Left lung (tissue), 10 donors: ENCODE results near the gene URI1. TPM values are rescaled to one million over a fixed set of nuclear protein-coding genes. Genes with fewer than 3 reads are reported as not detected.

Source experiments
- ATAC-seq: fragments of 200-7000 bp; cut with Tn5 transposase; one replicate; pipeline ENCODE4 v1.9.1; 2020; ENCODE audit warnings: moderate library complexity
- DNase-seq, 4 donors: peaks; one replicate each; pipeline ENCODE4 v3.0.0-alpha.2; 2013 to 2020
- H3K27ac ChIP-seq, 2 donors: fragments of 200-600 bp; sonication (generic) in 1 of 2; one replicate each; pipeline versions ENCODE4 v1.5.0 to v1.8.0; 2020 to 2021
- H3K27me3 ChIP-seq, 2 donors: fragments of 200-600 bp; sonication (generic) in 1 of 2; one replicate each; pipeline versions ENCODE4 v1.5.0 to v1.8.0; 2020 to 2021
- H3K36me3 ChIP-seq, 2 donors: fragments of 200-600 bp; sonication (generic) in 1 of 2; one replicate each; pipeline versions ENCODE4 v1.5.0 to v1.8.0; 2020 to 2021
- H3K4me1 ChIP-seq, 2 donors: fragments of 200-600 bp; one replicate each; pipeline ENCODE4 v1.8.0; 2021
- H3K4me3 ChIP-seq, 2 donors: fragments of 200-600 bp; sonication (generic) in 1 of 2; one replicate each; pipeline versions ENCODE4 v1.5.0 to v1.8.0; 2020 to 2021; ENCODE audit warnings: mild to moderate bottlenecking in 1 of 2
- H3K9me3 ChIP-seq, 2 donors: fragments of 200-600 bp; sonication (generic) in 1 of 2; one replicate each; pipeline versions ENCODE4 v1.5.0 to v1.8.0; 2020 to 2021
- intact Hi-C, 2 donors: fragments of 100-400 bp; cut with DNase I; formaldehyde crosslinking; loops; one replicate each; pipeline versions ENCODE4 v1.11.2 to v1.14.2; 2022
- polyA plus RNA-seq, 6 donors: library from polyadenylated mRNA; unstranded; fragments of 120-200 nt; gene quantifications; one replicate each; pipeline ENCODE4 v1.2.1, GENCODE V29; 2013; ENCODE audit not compliant: insufficient read length in 6 of 6
- total RNA-seq, 2 donors: library from RNA; stranded (reverse); fragmentation: NEBNext Ultra II Directional; extraction: Animal tissue kit (Norgen Biotek cat#: 25700); gene quantifications; one replicate each; pipeline ENCODE4 v1.2.1, GENCODE V29; 2021
- TF ChIP-seq, protein P1 (sequence below), 2 donors: fragments of 200-600 bp; sonication (generic) in 1 of 2; IDR thresholded peaks; one replicate each; pipeline versions ENCODE4 v1.5.0 to v1.8.0; 2021; ENCODE audit warnings: antibody characterized with exemption in 2 of 2
- donor health status: DM: no; HTN: yes; CAD: no.
- donor health status: DM: no; HTN: no; CAD: no.

URI1 gene
- total and polyA plus RNA-seq, 8 donors: 36.3 to 104 (median 97.2) TPM

- no peak overlapping the region for H3K27ac ChIP-seq
- intact Hi-C loops: no loop called here
- ATAC-seq (no peak), DNase-seq (peak in 1 of 4 donors; percentile 34)
- TF ChIP-seq, protein P1, sequence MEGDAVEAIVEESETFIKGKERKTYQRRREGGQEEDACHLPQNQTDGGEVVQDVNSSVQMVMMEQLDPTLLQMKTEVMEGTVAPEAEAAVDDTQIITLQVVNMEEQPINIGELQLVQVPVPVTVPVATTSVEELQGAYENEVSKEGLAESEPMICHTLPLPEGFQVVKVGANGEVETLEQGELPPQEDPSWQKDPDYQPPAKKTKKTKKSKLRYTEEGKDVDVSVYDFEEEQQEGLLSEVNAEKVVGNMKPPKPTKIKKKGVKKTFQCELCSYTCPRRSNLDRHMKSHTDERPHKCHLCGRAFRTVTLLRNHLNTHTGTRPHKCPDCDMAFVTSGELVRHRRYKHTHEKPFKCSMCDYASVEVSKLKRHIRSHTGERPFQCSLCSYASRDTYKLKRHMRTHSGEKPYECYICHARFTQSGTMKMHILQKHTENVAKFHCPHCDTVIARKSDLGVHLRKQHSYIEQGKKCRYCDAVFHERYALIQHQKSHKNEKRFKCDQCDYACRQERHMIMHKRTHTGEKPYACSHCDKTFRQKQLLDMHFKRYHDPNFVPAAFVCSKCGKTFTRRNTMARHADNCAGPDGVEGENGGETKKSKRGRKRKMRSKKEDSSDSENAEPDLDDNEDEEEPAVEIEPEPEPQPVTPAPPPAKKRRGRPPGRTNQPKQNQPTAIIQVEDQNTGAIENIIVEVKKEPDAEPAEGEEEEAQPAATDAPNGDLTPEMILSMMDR (IDR thresholded peaks at IDR 0.05): no peak
- no peaks in the 10 kb centered on the region for H3K36me3 ChIP-seq
- no peaks in the 10 kb centered on the region for H3K9me3 ChIP-seq
- no peaks in the 10 kb centered on the region for H3K27me3 ChIP-seq
- no peak overlapping the region for H3K4me3 ChIP-seq
- peaks cover 0 to 3% of the 10 kb centered on the region in 2 donors for H3K4me1 ChIP-seq
Observed at GRCh38 chr19:30049846-30050667, 108.0 kb downstream of the URI1 start.

- H3K36me3 ChIP-seq: no peaks in the 10 kb centered on the region
- intact Hi-C loops: no loop called here
- H3K9me3 ChIP-seq: no peaks in the 10 kb centered on the region
- no peak for DNase-seq
- no peak overlapping the region for H3K27ac ChIP-seq
- no peak overlapping the region for H3K4me3 ChIP-seq
- no peaks in the 10 kb centered on the region for H3K27me3 ChIP-seq
- TF ChIP-seq, protein P1 (IDR thresholded peaks at IDR 0.05): no peak
- H3K4me1 ChIP-seq: no peaks in the 10 kb centered on the region
- no peak for ATAC-seq
Observed at GRCh38 chr19:30052122-30053075, 110.4 kb downstream of the URI1 start.

DNA sequence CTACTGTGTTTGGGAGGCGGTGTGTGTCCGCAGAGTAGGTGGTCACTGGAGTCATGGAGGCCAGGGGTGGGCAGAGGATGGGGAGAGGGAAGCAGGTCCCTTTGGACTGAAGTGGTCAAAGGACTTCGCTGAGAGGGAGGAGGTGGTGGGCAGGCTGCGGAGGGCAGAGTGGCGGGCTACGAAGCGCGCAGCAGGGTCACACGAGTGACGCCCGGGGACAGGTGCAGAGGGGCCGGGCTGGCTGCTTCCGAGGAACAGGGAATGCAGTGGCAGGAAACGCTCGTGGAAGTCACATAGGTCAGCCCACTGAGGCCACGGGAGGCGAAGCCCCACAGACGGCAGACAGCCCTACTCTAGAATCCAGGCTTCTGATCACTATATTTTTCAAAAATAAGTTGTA lies 111.5 kb downstream of the URI1 start:
- Histone ChIP-seq H3K27ac (no peak overlapping the region), H3K27me3 (no peaks in the 10 kb centered on the region), H3K4me3 (no peak overlapping the region), H3K4me1 (no peaks in the 10 kb centered on the region), H3K36me3 (no peaks in the 10 kb centered on the region), H3K9me3 (no peaks in the 10 kb centered on the region)
- ATAC-seq: no peak
- TF ChIP-seq, protein P1 (IDR thresholded peaks at IDR 0.05): no peak
- DNase-seq: peak in 1 of 4 donors; percentile 64
- intact Hi-C loops: no loop called here

DNA sequence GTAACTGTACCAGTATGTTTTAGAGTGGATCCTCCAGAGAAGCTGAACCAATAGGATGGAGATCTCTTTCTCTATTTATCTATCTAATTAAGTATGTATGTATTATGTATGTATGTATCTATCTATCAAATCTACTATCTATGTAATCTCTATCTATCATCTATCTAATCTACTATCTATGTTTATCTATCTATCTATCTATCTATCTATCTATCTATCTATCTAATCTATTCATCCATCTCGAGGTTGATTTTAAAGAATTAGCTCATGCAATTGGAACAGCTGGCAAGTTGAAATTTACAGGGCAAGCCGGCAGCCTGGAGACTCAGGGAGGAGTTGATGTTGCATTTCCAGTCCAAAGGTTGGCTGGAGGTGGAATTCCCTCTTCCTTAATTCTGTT lies 112.2 kb downstream of the URI1 start:
- no peak for ATAC-seq
- no peak overlapping the region for H3K27ac ChIP-seq
- H3K36me3 ChIP-seq: no peaks in the 10 kb centered on the region
- H3K4me1 ChIP-seq: no peaks in the 10 kb centered on the region
- intact Hi-C loops: no loop called here
- DNase-seq: no peak
- H3K4me3 ChIP-seq: no peak overlapping the region
- no peaks in the 10 kb centered on the region for H3K9me3 ChIP-seq
- no peaks in the 10 kb centered on the region for H3K27me3 ChIP-seq
- TF ChIP-seq, protein P1 (IDR thresholded peaks at IDR 0.05): no peak

- Histone ChIP-seq H3K4me1 (no peaks in the 10 kb centered on the region), H3K36me3 (no peaks in the 10 kb centered on the region), H3K27me3 (peaks cover 0 to 6% of the 10 kb centered on the region in 2 donors), H3K9me3 (no peaks in the 10 kb centered on the region), H3K27ac (no peak overlapping the region), H3K4me3 (no peak overlapping the region)
- TF ChIP-seq, protein P1 (IDR thresholded peaks at IDR 0.05): no peak
- intact Hi-C loops: no loop called here
- ATAC-seq: no peak
- no peak for DNase-seq
Observed at GRCh38 chr19:30056580-30056979, 114.5 kb downstream of the URI1 start.
